HUES48 (cell line): Measurements from ENCODE around the gene MADCAM1.

Experiments used
- H3K27ac ChIP-seq: one replicate; pipeline ENCODE4 v1.7.0; 2013; ENCODE audit warnings: low read depth, low read length, inconsistent platforms
- H3K27me3 ChIP-seq: 2 replicates; pipeline ENCODE4 v1.6.1; 2013; ENCODE audit warnings: mild to moderate bottlenecking, low read length; ENCODE audit not compliant: control insufficient read depth, insufficient read depth
- H3K36me3 ChIP-seq: 2 replicates; pipeline ENCODE4 v1.6.1; 2013; ENCODE audit warnings: low read length; ENCODE audit not compliant: control insufficient read depth, insufficient read depth
- H3K4me1 ChIP-seq: 2 replicates; pipeline ENCODE4 v1.6.1; 2013; ENCODE audit warnings: mild to moderate bottlenecking, low read length; ENCODE audit not compliant: control insufficient read depth, insufficient read depth
- H3K4me3 ChIP-seq: 2 replicates; pipeline ENCODE4 v1.5.1; 2013; ENCODE audit warnings: mild to moderate bottlenecking, low read depth, low read length
- H3K9ac ChIP-seq: 2 replicates; pipeline ENCODE4 v1.6.1; 2013; ENCODE audit warnings: mild to moderate bottlenecking, low read depth, low read length, moderate library complexity
- H3K9me3 ChIP-seq: 2 replicates; pipeline ENCODE4 v1.6.1; 2013; ENCODE audit warnings: low read length; ENCODE audit not compliant: control insufficient read depth, insufficient read depth

The MADCAM1 gene

DNA sequence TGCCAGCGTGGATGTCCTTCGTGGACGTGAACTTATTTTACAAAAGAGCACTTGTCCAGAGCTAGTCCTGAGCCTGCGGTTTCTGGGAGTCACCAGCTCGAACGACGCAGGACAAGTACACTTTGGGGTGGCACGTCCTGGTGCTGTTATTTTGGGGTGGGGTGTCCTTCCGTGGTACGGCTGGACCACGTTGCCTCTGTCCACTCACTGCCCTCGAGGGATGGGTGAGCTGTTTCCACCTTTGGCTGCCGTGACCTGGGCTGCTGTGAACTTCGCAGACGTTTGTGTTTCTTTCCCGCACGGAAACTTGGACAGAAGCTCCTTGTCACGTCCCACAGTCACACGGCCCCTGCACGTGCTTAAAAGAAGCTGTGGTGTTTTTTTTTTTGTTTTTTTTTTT, 58.5 kb downstream of the MADCAM1 start:
- H3K9me3 ChIP-seq: no peaks in the 10 kb centered on the region
- no peak overlapping the region for H3K27ac ChIP-seq
- H3K4me1 ChIP-seq: no peaks in the 10 kb centered on the region
- no peaks in the 10 kb centered on the region for H3K27me3 ChIP-seq
- no peak overlapping the region for H3K4me3 ChIP-seq
- H3K36me3 ChIP-seq: no peaks in the 10 kb centered on the region
- H3K9ac ChIP-seq: no peak overlapping the region
